22Rv1 (cell line): ENCODE data around the gene C6orf136.

ENCODE experiments used
- ZFX ChIP-seq: fragments of 450-650 bp; IDR thresholded peaks from 2 replicates; pipeline ENCODE4 v1.6.1; 2017; ENCODE audit warnings: antibody characterized with exemption, borderline replicate concordance
- TF ChIP-seq, protein P1 (sequence below): fragments of 450-650 bp; IDR thresholded peaks from 2 replicates; pipeline ENCODE4 v1.5.1; 2017; ENCODE audit warnings: mild to moderate bottlenecking

DNA sequence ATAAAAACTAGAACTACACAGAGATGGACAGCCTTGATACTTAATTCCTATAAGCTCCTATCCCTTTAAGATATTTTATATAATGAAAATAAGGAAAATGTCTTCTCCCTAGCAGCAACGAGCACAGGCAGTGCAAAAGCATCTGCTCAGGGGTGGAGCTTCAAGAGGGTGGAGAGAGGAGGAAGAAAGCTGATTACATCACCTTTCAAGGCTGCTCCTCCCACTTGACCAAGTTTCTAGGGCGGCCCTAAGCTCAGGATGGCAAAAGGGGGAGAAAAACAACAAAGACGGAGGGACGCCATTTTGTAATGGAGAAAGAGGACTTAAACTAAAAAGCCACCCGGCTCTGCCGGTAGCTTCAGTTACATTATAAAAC is 32.1 kb upstream of the C6orf136 start:
- TF ChIP-seq, protein P1, sequence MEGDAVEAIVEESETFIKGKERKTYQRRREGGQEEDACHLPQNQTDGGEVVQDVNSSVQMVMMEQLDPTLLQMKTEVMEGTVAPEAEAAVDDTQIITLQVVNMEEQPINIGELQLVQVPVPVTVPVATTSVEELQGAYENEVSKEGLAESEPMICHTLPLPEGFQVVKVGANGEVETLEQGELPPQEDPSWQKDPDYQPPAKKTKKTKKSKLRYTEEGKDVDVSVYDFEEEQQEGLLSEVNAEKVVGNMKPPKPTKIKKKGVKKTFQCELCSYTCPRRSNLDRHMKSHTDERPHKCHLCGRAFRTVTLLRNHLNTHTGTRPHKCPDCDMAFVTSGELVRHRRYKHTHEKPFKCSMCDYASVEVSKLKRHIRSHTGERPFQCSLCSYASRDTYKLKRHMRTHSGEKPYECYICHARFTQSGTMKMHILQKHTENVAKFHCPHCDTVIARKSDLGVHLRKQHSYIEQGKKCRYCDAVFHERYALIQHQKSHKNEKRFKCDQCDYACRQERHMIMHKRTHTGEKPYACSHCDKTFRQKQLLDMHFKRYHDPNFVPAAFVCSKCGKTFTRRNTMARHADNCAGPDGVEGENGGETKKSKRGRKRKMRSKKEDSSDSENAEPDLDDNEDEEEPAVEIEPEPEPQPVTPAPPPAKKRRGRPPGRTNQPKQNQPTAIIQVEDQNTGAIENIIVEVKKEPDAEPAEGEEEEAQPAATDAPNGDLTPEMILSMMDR = no peak
- no peak for TF ChIP-seq ZFX
